ENCODE measurements around the gene PTPRB. TPM values are rescaled to one million over a fixed set of nuclear protein-coding genes. Genes with fewer than 3 reads are reported as not detected.

PTPRB gene
- total RNA-seq, 2 donors from 2014 or later: 11.2 to 20.3 TPM

DNA sequence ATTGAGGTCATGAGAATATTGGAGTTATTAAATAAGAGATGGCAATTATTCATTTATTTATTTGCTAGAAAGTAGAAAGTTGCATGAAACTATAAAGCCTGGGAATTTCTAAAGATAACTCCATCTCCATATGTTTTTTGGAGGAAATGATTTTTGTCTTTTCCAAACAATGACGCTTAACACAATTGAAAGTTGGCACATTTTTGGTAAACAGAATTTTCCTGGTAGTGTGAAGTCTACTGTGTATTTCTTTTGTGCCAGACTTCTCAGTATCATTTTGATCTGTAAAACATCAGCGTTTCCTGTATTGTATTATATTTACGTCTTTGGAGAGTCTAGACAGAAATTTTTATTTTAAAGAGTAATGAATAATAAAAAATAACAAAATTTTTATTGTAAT is 33.7 kb upstream of the PTPRB start:
- WGBS: 52% methylated on average over 3 of the region's 3 CpGs
- no peaks in the 10 kb centered on the region for H3K36me3 ChIP-seq
- no peaks in the 10 kb centered on the region for H3K9me3 ChIP-seq
- H3K4me1 ChIP-seq (replicated peaks): no peaks in the 10 kb centered on the region
- no peak overlapping the region for H3K4me3 ChIP-seq
- TF ChIP-seq POLR2AphosphoS5 (IDR thresholded peaks at IDR 0.05): no peak
- TF ChIP-seq, protein P1, sequence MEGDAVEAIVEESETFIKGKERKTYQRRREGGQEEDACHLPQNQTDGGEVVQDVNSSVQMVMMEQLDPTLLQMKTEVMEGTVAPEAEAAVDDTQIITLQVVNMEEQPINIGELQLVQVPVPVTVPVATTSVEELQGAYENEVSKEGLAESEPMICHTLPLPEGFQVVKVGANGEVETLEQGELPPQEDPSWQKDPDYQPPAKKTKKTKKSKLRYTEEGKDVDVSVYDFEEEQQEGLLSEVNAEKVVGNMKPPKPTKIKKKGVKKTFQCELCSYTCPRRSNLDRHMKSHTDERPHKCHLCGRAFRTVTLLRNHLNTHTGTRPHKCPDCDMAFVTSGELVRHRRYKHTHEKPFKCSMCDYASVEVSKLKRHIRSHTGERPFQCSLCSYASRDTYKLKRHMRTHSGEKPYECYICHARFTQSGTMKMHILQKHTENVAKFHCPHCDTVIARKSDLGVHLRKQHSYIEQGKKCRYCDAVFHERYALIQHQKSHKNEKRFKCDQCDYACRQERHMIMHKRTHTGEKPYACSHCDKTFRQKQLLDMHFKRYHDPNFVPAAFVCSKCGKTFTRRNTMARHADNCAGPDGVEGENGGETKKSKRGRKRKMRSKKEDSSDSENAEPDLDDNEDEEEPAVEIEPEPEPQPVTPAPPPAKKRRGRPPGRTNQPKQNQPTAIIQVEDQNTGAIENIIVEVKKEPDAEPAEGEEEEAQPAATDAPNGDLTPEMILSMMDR (IDR thresholded peaks at IDR 0.05): no peak
- no peak for TF ChIP-seq POLR2A (IDR thresholded peaks at IDR 0.05)
- intact Hi-C loops (cut with DNase I): no loop called here
- H3K27me3 ChIP-seq (replicated peaks; ENCODE audit: insufficient read depth): no peaks in the 10 kb centered on the region
- H3K27ac ChIP-seq: no peak overlapping the region
- no peak for DNase-seq (ENCODE audit: low spot score)

DNA sequence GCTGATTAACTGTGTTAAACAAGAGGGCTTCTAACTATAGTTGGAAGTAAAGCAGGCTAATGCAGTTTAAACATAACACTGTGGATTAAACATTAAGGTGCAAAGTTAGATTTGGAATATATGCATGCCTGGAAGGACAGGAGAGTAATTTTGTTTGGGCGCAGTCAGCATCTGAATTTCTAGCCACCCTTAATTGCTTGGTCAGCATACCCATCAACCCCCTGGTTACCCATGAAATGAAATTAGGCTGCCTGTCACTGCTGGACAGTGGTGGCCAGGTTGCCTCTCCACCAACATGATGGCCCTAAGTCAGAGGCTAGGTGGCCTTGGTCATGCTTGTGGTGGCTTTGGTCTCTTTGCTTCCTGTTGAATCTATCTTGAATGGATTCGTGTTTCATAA is 30.0 kb upstream of the PTPRB start:
- intact Hi-C loops (cut with DNase I): no loop called here
- H3K9me3 ChIP-seq: no peaks in the 10 kb centered on the region
- no peak overlapping the region for H3K4me3 ChIP-seq
- TF ChIP-seq POLR2AphosphoS5 (IDR thresholded peaks at IDR 0.05) (no peak), POLR2A (IDR thresholded peaks at IDR 0.05) (no peak)
- TF ChIP-seq, protein P1 (IDR thresholded peaks at IDR 0.05): no peak
- DNase-seq (ENCODE audit: low spot score): no peak
- no peaks in the 10 kb centered on the region for H3K36me3 ChIP-seq
- no peak overlapping the region for H3K27ac ChIP-seq
- H3K27me3 ChIP-seq (replicated peaks; ENCODE audit: insufficient read depth): no peaks in the 10 kb centered on the region
- H3K4me1 ChIP-seq (replicated peaks): no peaks in the 10 kb centered on the region
- WGBS: 89% methylated on average over 2 of the region's 2 CpGs

DNA sequence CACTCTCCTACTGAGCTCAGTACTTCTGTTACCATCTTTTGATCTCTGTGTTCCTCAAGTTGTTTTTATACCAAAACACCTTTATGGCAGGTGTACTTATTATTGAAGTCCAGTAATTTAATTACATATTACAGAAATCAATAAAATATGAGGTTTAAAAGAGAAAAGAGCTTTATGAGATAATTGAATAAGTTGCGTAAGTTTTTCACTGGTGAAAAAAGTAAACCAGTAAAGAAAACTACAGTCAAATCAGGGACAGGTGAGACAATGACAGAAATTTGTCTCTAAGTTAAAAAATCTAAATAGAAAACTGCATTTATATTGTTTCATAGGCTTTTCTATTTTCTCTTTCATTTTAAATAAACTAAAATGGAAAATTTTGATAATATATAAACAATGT is 29.1 kb upstream of the PTPRB start:
- Histone ChIP-seq H3K27me3 (replicated peaks; ENCODE audit: insufficient read depth) (no peaks in the 10 kb centered on the region), H3K9me3 (no peaks in the 10 kb centered on the region), H3K36me3 (no peaks in the 10 kb centered on the region), H3K4me3 (no peak overlapping the region), H3K27ac (no peak overlapping the region), H3K4me1 (replicated peaks) (no peaks in the 10 kb centered on the region)
- TF ChIP-seq POLR2A (IDR thresholded peaks at IDR 0.05) (no peak), POLR2AphosphoS5 (IDR thresholded peaks at IDR 0.05) (no peak)
- TF ChIP-seq, protein P1 (IDR thresholded peaks at IDR 0.05): no peak
- DNase-seq (ENCODE audit: low spot score): no peak
- intact Hi-C loops (cut with DNase I): no loop called here
- WGBS: 94% methylated on average over 1 of the region's 1 CpG

DNA sequence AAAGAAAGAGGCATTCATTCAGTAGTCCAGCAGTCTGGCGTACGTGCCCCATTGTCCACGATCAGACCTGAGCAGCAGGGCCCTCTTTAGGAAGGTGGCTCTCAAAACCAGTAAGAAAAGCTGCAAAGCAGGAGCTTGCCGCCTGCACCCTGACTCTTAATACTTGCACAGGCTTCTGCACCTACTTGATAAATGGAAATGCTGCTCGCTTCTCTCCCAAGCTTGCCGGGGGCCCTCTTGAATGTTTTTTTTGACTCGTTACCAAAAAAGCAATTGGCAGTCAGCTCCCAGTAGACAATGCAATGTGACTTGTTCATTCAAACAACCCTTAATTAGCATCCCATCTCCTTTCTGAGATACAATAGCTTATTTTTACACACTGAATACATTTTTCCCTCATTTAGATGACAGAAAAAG is 27.2 kb upstream of the PTPRB start:
- no peaks in the 10 kb centered on the region for H3K36me3 ChIP-seq
- no peak overlapping the region for H3K27ac ChIP-seq
- no peaks in the 10 kb centered on the region for H3K9me3 ChIP-seq
- H3K4me3 ChIP-seq: no peak overlapping the region
- 42% methylated on average over 7 of the region's 7 CpGs for WGBS
- no peak for DNase-seq (ENCODE audit: low spot score)
- H3K27me3 ChIP-seq (replicated peaks; ENCODE audit: insufficient read depth): no peaks in the 10 kb centered on the region
- intact Hi-C loops (cut with DNase I): no loop called here
- TF ChIP-seq, protein P1 (IDR thresholded peaks at IDR 0.05): no peak
- TF ChIP-seq POLR2AphosphoS5 (IDR thresholded peaks at IDR 0.05) (no peak), POLR2A (IDR thresholded peaks at IDR 0.05) (no peak)
- no peaks in the 10 kb centered on the region for H3K4me1 ChIP-seq (replicated peaks)

DNA sequence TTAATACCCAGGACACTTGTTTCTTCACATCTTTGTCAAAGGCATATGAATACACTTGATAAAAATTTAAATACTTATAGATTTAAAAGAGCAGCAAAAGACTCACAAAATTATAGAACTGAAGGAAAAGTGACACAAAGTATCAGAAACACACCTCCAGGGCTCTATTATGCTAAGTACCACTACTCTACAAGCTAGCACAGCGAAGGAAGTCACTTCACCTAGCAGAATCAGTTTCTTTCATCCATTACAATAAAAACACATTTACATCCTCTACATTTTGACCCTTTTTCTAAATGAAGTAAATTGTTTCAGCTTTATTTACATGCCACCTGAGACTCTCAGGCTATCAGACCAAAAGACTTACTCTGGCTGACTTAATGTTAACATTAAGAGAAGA is 26.6 kb upstream of the PTPRB start:
- Histone ChIP-seq H3K9me3 (no peaks in the 10 kb centered on the region), H3K27ac (no peak overlapping the region), H3K4me1 (replicated peaks) (no peaks in the 10 kb centered on the region), H3K4me3 (no peak overlapping the region), H3K36me3 (no peaks in the 10 kb centered on the region), H3K27me3 (replicated peaks; ENCODE audit: insufficient read depth) (no peaks in the 10 kb centered on the region)
- WGBS: 95% methylated on average over 1 of the region's 1 CpG
- intact Hi-C loops (cut with DNase I): no loop called here
- TF ChIP-seq POLR2A (IDR thresholded peaks at IDR 0.05) (no peak), POLR2AphosphoS5 (IDR thresholded peaks at IDR 0.05) (no peak)
- TF ChIP-seq, protein P1 (IDR thresholded peaks at IDR 0.05): no peak
- DNase-seq (ENCODE audit: low spot score): no peak
